HepG2 (cell line): ENCODE data around the gene ANKRD65. TPM values are rescaled to one million over a fixed set of nuclear protein-coding genes. Genes with fewer than 3 reads are reported as not detected.

Source experiments
- MATR3 ChIP-seq: sonication (generic); formaldehyde crosslinking; IDR thresholded peaks from 2 replicates; pipeline ENCODE4 v1.4.0; 2020; ENCODE audit warnings: missing genetic modification reagents
- NCOA2 ChIP-seq: sonication (generic); formaldehyde crosslinking; IDR thresholded peaks from 2 replicates; pipeline ENCODE4 v1.8.0; 2022; ENCODE audit warnings: inconsistent platforms
- RELA ChIP-seq: sonication (generic); formaldehyde crosslinking; IDR thresholded peaks from 2 replicates; pipeline ENCODE4 v1.4.0; 2020; ENCODE audit warnings: missing genetic modification reagents
- SIX1 ChIP-seq: sonication (generic); formaldehyde crosslinking; IDR thresholded peaks from 2 replicates; pipeline ENCODE4 v1.4.0; 2020; ENCODE audit warnings: missing genetic modification reagents, borderline replicate concordance
- TAF15 ChIP-seq: fragments of 200-400 bp; formaldehyde crosslinking; IDR thresholded peaks from one replicate; pipeline ENCODE4 v1.6.1; 2018; ENCODE audit warnings: mild to moderate bottlenecking, low read depth, low read length; ENCODE audit not compliant: poor library complexity, severe bottlenecking
- ZFP37 ChIP-seq: sonication (generic); formaldehyde crosslinking; IDR thresholded peaks from 2 replicates; pipeline ENCODE4 v1.4.0; 2020; ENCODE audit warnings: missing genetic modification reagents, borderline replicate concordance
- ZFP41 ChIP-seq: sonication (generic); formaldehyde crosslinking; IDR thresholded peaks from 2 replicates; pipeline ENCODE4 v1.4.0; 2020; ENCODE audit warnings: mild to moderate bottlenecking, missing genetic modification reagents, borderline replicate concordance
- ZNF644 ChIP-seq: IDR thresholded peaks from 2 replicates; pipeline ENCODE4 v1.6.1; 2016; ENCODE audit warnings: low read depth
- ZNF747 ChIP-seq: sonication (generic); formaldehyde crosslinking; IDR thresholded peaks from 2 replicates; pipeline ENCODE4 v1.8.1; 2023; ENCODE audit warnings: missing genetic modification reagents, mild to moderate bottlenecking, borderline replicate concordance
- ZNF83 ChIP-seq: sonication (generic); formaldehyde crosslinking; IDR thresholded peaks from 2 replicates; pipeline ENCODE4 v1.4.0; 2020; ENCODE audit warnings: missing genetic modification reagents, mild to moderate bottlenecking, borderline replicate concordance
- polyA plus RNA-seq, 8 experiments: library from polyadenylated mRNA; depleted of rRNA in 3 of 8; stranded (reverse) in 7 of 8; unstranded in 1 of 8; fragments of >200 nt; fragmentation: Illumina TruSeq in 4 of 8; extraction: Trizol in 4 of 8; gene quantifications; 2 replicates each; pipeline versions ENCODE4 v1.2.1 to v1.2.3, GENCODE V29; 2011 to 2016; ENCODE audit warnings: low read depth in 4 of 8, missing spikeins in 1 of 8, mixed read lengths in 1 of 8; ENCODE audit not compliant: insufficient read depth in 1 of 8
- total RNA-seq, 5 experiments: library from RNA; depleted of rRNA; stranded (reverse); fragments of >200 nt; fragmentation: Illumina TruSeq; extraction: Trizol; gene quantifications; 2 replicates each; pipeline ENCODE4 v1.2.3, GENCODE V29; 2016; ENCODE audit warnings: low read depth in 1 of 5
- TF ChIP-seq, protein P1 (sequence below): sonication (generic); formaldehyde crosslinking; IDR thresholded peaks from 2 replicates; pipeline ENCODE4 v1.9.0; 2022; ENCODE audit warnings: low read depth, missing genetic modification reagents
- TF ChIP-seq, protein P2 (sequence below): IDR thresholded peaks from 2 replicates; pipeline ENCODE4 v1.6.1; 2016; ENCODE audit warnings: low read depth, control low read depth
- TF ChIP-seq, protein P3 (sequence below): IDR thresholded peaks from 2 replicates; pipeline ENCODE4 v1.6.1; 2016; ENCODE audit warnings: control low read depth
- TF ChIP-seq, protein P4 (sequence below): sonication (generic); formaldehyde crosslinking; IDR thresholded peaks from 2 replicates; pipeline ENCODE4; 2020; ENCODE audit warnings: missing genetic modification reagents, mild to moderate bottlenecking, borderline replicate concordance
- TF ChIP-seq, protein P5 (sequence below): sonication (generic); formaldehyde crosslinking; IDR thresholded peaks from 2 replicates; pipeline ENCODE4 v1.5.1; 2020; ENCODE audit warnings: missing genetic modification reagents, mild to moderate bottlenecking, borderline replicate concordance
- TF ChIP-seq, protein P6 (sequence below): sonication (generic); formaldehyde crosslinking; IDR thresholded peaks from 2 replicates; pipeline ENCODE4 v1.4.0; 2020; ENCODE audit warnings: missing genetic modification reagents, borderline replicate concordance

The ANKRD65 gene
- total and polyA plus RNA-seq, 2 of the 13 experiments (the other 11 are each of a cell fraction or from before 2014, with no cell fraction given), result 12.1 to 30.1 TPM

DNA sequence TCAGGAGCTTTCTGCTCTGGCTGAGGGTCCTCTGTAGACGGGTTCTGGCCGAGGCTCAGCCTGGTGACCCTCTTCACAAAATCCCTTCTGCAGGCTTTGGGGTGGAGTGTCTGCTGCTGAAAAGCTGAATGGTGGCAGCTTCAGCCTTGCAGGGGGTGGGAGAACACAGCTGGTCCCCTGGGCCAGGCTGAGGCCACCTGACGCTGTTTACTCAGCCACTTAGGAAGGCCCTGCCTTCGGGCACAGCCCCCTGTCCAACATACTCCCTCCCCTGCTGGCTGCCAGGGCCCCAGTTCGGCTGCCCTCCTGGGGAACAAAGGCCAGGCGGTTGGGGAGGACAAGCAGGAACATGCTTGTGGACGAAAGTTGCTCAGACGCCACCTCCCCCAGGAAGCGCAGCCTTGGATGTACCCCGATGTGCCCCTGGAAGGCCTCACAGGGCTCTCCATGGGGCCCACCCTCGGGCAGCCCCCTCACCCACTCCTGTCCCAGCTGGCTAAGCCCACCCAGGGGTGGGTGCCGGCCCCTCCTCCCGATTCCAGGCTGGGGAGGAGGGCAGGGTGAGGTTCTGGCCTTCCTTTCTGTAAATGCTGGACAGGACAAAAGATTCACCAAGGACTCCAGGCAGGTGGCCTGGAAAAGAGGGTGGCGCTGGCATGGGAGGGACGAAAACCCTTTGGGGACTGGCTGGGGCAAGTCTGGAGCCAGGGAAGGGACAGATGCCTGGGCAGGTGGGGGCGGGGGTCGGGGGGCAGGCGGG lies at the start of gene ANKRD65 (continued):
- TF ChIP-seq ZFP41 (CRISPR knock-in tag) (no peak; the same call in 1 of the 2 replicates), ZFP37 (CRISPR knock-in tag) (no peak), ZNF644 (no peak), ZNF83 (CRISPR knock-in tag) (no peak), ZNF747 (CRISPR knock-in tag) (no peak), SIX1 (CRISPR knock-in tag) (no peak), NCOA2 (CRISPR knock-in tag) (peak; percentile 58; the same call in 1 of the 2 replicates), RELA (CRISPR knock-in tag) (no peak), MATR3 (CRISPR knock-in tag) (no peak), TAF15 (no peak)
- TF ChIP-seq, protein P1, sequence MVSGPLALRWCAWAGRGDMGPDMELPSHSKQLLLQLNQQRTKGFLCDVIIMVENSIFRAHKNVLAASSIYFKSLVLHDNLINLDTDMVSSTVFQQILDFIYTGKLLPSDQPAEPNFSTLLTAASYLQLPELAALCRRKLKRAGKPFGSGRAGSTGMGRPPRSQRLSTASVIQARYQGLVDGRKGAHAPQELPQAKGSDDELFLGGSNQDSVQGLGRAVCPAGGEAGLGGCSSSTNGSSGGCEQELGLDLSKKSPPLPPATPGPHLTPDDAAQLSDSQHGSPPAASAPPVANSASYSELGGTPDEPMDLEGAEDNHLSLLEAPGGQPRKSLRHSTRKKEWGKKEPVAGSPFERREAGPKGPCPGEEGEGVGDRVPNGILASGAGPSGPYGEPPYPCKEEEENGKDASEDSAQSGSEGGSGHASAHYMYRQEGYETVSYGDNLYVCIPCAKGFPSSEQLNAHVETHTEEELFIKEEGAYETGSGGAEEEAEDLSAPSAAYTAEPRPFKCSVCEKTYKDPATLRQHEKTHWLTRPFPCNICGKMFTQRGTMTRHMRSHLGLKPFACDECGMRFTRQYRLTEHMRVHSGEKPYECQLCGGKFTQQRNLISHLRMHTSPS (CRISPR knock-in tag), result peak; percentile 95
- TF ChIP-seq, protein P2, sequence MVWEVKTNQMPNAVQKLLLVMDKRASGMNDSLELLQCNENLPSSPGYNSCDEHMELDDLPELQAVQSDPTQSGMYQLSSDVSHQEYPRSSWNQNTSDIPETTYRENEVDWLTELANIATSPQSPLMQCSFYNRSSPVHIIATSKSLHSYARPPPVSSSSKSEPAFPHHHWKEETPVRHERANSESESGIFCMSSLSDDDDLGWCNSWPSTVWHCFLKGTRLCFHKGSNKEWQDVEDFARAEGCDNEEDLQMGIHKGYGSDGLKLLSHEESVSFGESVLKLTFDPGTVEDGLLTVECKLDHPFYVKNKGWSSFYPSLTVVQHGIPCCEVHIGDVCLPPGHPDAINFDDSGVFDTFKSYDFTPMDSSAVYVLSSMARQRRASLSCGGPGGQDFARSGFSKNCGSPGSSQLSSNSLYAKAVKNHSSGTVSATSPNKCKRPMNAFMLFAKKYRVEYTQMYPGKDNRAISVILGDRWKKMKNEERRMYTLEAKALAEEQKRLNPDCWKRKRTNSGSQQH (CRISPR knock-in tag), result no peak
- TF ChIP-seq, protein P3, sequence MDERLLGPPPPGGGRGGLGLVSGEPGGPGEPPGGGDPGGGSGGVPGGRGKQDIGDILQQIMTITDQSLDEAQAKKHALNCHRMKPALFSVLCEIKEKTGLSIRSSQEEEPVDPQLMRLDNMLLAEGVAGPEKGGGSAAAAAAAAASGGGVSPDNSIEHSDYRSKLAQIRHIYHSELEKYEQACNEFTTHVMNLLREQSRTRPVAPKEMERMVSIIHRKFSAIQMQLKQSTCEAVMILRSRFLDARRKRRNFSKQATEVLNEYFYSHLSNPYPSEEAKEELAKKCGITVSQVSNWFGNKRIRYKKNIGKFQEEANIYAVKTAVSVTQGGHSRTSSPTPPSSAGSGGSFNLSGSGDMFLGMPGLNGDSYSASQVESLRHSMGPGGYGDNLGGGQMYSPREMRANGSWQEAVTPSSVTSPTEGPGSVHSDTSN (CRISPR knock-in tag), result no peak
- TF ChIP-seq, protein P4, sequence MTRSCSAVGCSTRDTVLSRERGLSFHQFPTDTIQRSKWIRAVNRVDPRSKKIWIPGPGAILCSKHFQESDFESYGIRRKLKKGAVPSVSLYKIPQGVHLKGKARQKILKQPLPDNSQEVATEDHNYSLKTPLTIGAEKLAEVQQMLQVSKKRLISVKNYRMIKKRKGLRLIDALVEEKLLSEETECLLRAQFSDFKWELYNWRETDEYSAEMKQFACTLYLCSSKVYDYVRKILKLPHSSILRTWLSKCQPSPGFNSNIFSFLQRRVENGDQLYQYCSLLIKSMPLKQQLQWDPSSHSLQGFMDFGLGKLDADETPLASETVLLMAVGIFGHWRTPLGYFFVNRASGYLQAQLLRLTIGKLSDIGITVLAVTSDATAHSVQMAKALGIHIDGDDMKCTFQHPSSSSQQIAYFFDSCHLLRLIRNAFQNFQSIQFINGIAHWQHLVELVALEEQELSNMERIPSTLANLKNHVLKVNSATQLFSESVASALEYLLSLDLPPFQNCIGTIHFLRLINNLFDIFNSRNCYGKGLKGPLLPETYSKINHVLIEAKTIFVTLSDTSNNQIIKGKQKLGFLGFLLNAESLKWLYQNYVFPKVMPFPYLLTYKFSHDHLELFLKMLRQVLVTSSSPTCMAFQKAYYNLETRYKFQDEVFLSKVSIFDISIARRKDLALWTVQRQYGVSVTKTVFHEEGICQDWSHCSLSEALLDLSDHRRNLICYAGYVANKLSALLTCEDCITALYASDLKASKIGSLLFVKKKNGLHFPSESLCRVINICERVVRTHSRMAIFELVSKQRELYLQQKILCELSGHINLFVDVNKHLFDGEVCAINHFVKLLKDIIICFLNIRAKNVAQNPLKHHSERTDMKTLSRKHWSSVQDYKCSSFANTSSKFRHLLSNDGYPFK (CRISPR knock-in tag), result no peak
- TF ChIP-seq, protein P5, sequence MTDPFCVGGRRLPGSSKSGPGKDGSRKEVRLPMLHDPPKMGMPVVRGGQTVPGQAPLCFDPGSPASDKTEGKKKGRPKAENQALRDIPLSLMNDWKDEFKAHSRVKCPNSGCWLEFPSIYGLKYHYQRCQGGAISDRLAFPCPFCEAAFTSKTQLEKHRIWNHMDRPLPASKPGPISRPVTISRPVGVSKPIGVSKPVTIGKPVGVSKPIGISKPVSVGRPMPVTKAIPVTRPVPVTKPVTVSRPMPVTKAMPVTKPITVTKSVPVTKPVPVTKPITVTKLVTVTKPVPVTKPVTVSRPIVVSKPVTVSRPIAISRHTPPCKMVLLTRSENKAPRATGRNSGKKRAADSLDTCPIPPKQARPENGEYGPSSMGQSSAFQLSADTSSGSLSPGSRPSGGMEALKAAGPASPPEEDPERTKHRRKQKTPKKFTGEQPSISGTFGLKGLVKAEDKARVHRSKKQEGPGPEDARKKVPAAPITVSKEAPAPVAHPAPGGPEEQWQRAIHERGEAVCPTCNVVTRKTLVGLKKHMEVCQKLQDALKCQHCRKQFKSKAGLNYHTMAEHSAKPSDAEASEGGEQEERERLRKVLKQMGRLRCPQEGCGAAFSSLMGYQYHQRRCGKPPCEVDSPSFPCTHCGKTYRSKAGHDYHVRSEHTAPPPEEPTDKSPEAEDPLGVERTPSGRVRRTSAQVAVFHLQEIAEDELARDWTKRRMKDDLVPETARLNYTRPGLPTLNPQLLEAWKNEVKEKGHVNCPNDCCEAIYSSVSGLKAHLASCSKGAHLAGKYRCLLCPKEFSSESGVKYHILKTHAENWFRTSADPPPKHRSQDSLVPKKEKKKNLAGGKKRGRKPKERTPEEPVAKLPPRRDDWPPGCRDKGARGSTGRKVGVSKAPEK, result no peak
- TF ChIP-seq, protein P6, sequence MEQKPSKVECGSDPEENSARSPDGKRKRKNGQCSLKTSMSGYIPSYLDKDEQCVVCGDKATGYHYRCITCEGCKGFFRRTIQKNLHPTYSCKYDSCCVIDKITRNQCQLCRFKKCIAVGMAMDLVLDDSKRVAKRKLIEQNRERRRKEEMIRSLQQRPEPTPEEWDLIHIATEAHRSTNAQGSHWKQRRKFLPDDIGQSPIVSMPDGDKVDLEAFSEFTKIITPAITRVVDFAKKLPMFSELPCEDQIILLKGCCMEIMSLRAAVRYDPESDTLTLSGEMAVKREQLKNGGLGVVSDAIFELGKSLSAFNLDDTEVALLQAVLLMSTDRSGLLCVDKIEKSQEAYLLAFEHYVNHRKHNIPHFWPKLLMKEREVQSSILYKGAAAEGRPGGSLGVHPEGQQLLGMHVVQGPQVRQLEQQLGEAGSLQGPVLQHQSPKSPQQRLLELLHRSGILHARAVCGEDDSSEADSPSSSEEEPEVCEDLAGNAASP (CRISPR knock-in tag), result peak; percentile 73; the same call in 1 of the 2 replicates
